GM18526 (cell line): ENCODE measurements around the gene ATE1.

Experiments
- POLR2A ChIP-seq: IDR thresholded peaks from 3 replicates; pipeline ENCODE4 v1.6.1; 2011; ENCODE audit not compliant: insufficient read length; ENCODE audit errors: extremely low read depth

Gene ATE1

GRCh38 chr10:121828045-121828444 lies 99.8 kb downstream of the ATE1 start:
- TF ChIP-seq POLR2A: no peak

- no peak for TF ChIP-seq POLR2A
These were observed 103.8 kb downstream of the ATE1 start for GRCh38 chr10:121823993-121824463.

GRCh38 chr10:121822724-121823123 lies 105.1 kb downstream of the ATE1 start:
- TF ChIP-seq POLR2A: no peak

GRCh38 chr10:121822180-121822579 lies 105.7 kb downstream of the ATE1 start:
- TF ChIP-seq POLR2A: no peak

GRCh38 chr10:121819049-121819448 lies 108.8 kb downstream of the ATE1 start:
- TF ChIP-seq POLR2A: no peak

GRCh38 chr10:121818599-121818998 lies 109.2 kb downstream of the ATE1 start:
- TF ChIP-seq POLR2A: no peak

GRCh38 chr10:121816197-121816596 lies 111.6 kb downstream of the ATE1 start:
- no peak for TF ChIP-seq POLR2A

- no peak for TF ChIP-seq POLR2A
These were observed 114.0 kb downstream of the ATE1 start for GRCh38 chr10:121813857-121814256.

GRCh38 chr10:121813211-121813815 lies 114.5 kb downstream of the ATE1 start:
- no peak for TF ChIP-seq POLR2A

- no peak for TF ChIP-seq POLR2A
These were observed 115.8 kb downstream of the ATE1 start for GRCh38 chr10:121812031-121812430.

GRCh38 chr10:121811386-121811785 lies 116.4 kb downstream of the ATE1 start:
- no peak for TF ChIP-seq POLR2A

GRCh38 chr10:121808835-121809234 lies 119.0 kb downstream of the ATE1 start:
- TF ChIP-seq POLR2A: no peak

GRCh38 chr10:121804460-121804859 lies 123.4 kb downstream of the ATE1 start:
- no peak for TF ChIP-seq POLR2A

- TF ChIP-seq POLR2A: no peak
These were observed 124.2 kb downstream of the ATE1 start for GRCh38 chr10:121803611-121804010.

GRCh38 chr10:121800831-121801230 lies 127.0 kb downstream of the ATE1 start:
- TF ChIP-seq POLR2A: no peak

GRCh38 chr10:121800146-121800545 lies 127.7 kb downstream of the ATE1 start:
- no peak for TF ChIP-seq POLR2A

- TF ChIP-seq POLR2A: no peak
These were observed 130.3 kb downstream of the ATE1 start for GRCh38 chr10:121797490-121797889.
